Activated B cell treated with CpG ODN at 0.5 μM for 24 hours (primary cell): ENCODE measurements around the gene RGMB. TPM values are rescaled to one million over a fixed set of nuclear protein-coding genes. Genes with fewer than 3 reads are reported as not detected.
"Not testable (repeated sequence)": the region's sequence is repeated elsewhere in the genome, so short reads cannot be mapped to it uniquely, and the experiment has no call there.

Source experiments
- ATAC-seq: fragments of 200-7000 bp; cut with Tn5 transposase; one replicate; pipeline ENCODE4 v1.10.0; 2021; ENCODE audit warnings: low read depth, mild to moderate bottlenecking, moderate library complexity
- CTCF ChIA-PET: fragments of 350-600 bp; sonication (Branson Sonifier 250); formaldehyde crosslinking; loops from one replicate; lab custom pipeline; 2021; ENCODE audit warnings: antibody characterized with exemption; lab: Charles Lee
- POLR2A ChIA-PET: fragments of 350-600 bp; sonication (Branson Sonifier 250); formaldehyde crosslinking; loops from one replicate; lab custom pipeline; 2021; ENCODE audit warnings: antibody characterized with exemption; lab: Charles Lee
- DNase-seq: peaks from one replicate; pipeline ENCODE4 v3.0.0; 2022
- H3K27ac Mint-ChIP-seq: one replicate; pipeline ENCODE4 v1.8.0; 2020; ENCODE audit warnings: mixed read lengths
- H3K27me3 Mint-ChIP-seq: one replicate; pipeline ENCODE4 v1.8.0; 2021; ENCODE audit warnings: mixed read lengths
- H3K36me3 Mint-ChIP-seq: one replicate; pipeline ENCODE4 v1.8.0; 2021; ENCODE audit warnings: low read depth, mixed read lengths
- H3K4me1 Mint-ChIP-seq: one replicate; pipeline ENCODE4 v1.8.0; 2021; ENCODE audit warnings: mixed read lengths
- H3K4me3 Mint-ChIP-seq: one replicate; pipeline ENCODE4 v1.8.0; 2020; ENCODE audit warnings: mild to moderate bottlenecking, mixed read lengths
- H3K9me3 Mint-ChIP-seq: one replicate; pipeline ENCODE4 v1.8.0; 2020; ENCODE audit warnings: mixed read lengths
- intact Hi-C: fragments of 100-400 bp; cut with micrococcal nuclease; formaldehyde crosslinking; loops from one replicate; pipeline ENCODE4 v1.15.1; 2024
- total RNA-seq: library from RNA; stranded (reverse); gene quantifications from 2 replicates; pipeline ENCODE4 v1.2.3, GENCODE V29; 2022
- TF ChIP-seq, protein P1 (sequence below): fragments of 200-600 bp; IDR thresholded peaks from one replicate; pipeline ENCODE4 v1.8.0; 2022; ENCODE audit warnings: antibody characterized with exemption, mild to moderate bottlenecking

The RGMB gene
- total RNA-seq, 1 donor from 2014 or later: 13.8 TPM

DNA sequence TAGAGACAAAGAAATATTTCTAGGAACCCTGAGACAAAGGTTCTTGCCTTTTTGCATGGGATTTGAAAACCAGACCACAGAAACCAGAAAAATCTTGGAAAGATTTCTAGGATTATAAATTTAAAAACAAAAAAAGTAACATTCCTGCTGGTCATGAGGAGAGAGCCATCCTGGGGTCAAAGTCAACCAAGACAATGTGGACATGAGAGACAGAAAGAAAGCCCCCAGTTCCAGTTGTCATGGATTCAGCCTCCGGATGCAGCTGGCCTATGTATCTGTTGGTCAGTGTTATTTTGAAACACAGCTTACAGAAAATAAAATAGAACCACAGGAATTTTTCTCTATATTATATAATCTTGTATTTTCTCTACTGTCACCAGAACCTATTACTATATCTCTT lies 24.4 kb upstream of the RGMB start:
- no peaks in the 10 kb centered on the region for H3K4me1 Mint-ChIP-seq
- CTCF ChIA-PET: interaction anchor here (1.2 kb wide), 1 partner anchor 9 kb away, joined by 3 read pairs; no protein-coding TSS in a partner anchor
- ATAC-seq: no peak
- no peak overlapping the region for H3K27ac Mint-ChIP-seq
- TF ChIP-seq, protein P1, sequence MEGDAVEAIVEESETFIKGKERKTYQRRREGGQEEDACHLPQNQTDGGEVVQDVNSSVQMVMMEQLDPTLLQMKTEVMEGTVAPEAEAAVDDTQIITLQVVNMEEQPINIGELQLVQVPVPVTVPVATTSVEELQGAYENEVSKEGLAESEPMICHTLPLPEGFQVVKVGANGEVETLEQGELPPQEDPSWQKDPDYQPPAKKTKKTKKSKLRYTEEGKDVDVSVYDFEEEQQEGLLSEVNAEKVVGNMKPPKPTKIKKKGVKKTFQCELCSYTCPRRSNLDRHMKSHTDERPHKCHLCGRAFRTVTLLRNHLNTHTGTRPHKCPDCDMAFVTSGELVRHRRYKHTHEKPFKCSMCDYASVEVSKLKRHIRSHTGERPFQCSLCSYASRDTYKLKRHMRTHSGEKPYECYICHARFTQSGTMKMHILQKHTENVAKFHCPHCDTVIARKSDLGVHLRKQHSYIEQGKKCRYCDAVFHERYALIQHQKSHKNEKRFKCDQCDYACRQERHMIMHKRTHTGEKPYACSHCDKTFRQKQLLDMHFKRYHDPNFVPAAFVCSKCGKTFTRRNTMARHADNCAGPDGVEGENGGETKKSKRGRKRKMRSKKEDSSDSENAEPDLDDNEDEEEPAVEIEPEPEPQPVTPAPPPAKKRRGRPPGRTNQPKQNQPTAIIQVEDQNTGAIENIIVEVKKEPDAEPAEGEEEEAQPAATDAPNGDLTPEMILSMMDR: no peak
- peaks cover 21% of the 10 kb centered on the region for H3K27me3 Mint-ChIP-seq
- POLR2A ChIA-PET: no interaction called here
- intact Hi-C loops: no loop called here
- no peak overlapping the region for H3K4me3 Mint-ChIP-seq
- peaks cover 3% of the 10 kb centered on the region for H3K9me3 Mint-ChIP-seq
- no peak for DNase-seq
- H3K36me3 Mint-ChIP-seq: no peaks in the 10 kb centered on the region

DNA sequence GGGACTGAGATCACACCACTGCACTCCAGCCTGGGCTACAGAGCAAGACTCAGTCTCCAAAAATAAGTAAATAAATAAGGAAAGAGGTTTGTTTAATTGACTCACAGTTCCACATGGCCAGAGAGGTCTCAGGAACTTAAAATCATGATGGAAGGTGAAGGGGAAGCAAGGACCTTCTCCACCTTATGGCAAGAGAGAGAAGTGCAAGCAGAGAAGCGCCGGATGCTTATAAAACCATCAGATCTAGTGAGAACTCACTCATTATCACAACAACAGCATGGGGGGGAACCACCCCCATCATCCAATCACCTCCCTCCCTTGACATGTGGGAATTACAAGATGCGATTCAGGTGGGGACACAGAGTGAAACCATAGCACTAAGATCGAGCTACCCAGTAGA lies 22.8 kb upstream of the RGMB start:
- H3K9me3 Mint-ChIP-seq: peaks cover 3% of the 10 kb centered on the region
- peaks cover 14% of the 10 kb centered on the region for H3K27me3 Mint-ChIP-seq
- no peaks in the 10 kb centered on the region for H3K36me3 Mint-ChIP-seq
- ChIA-PET CTCF (no interaction called here), POLR2A (no interaction called here)
- H3K4me3 Mint-ChIP-seq: no peak overlapping the region
- TF ChIP-seq, protein P1: no peak
- ATAC-seq: no peak
- H3K4me1 Mint-ChIP-seq: no peaks in the 10 kb centered on the region
- intact Hi-C loops: no loop called here
- H3K27ac Mint-ChIP-seq: no peak overlapping the region
- no peak for DNase-seq

DNA sequence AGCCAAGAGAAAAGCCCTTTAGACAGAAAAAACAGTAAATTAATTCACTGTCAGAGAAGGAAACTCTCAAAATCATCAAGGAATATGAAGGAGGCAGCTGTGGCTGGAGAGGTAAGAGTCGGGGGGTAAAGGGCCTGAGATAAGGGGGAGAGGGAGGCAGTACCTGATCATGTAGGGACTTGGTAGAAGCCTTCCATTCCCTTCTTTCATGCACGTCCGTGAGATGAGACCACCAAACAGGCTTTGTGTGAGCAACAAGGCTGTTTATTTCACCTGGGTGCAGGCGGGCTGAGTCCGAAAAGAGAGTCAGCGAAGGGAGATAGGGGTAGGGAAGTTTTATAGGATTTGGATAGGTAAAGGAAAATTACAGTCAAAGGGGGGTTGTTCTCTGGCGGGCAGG lies 21.1 kb upstream of the RGMB start:
- ATAC-seq, H3K36me3 Mint-ChIP-seq, POLR2A ChIA-PET, CTCF ChIA-PET, H3K4me1 Mint-ChIP-seq, intact Hi-C loops, DNase-seq, H3K9me3 Mint-ChIP-seq, H3K27ac Mint-ChIP-seq, H3K4me3 Mint-ChIP-seq: not testable (repeated sequence)
- peaks cover 14% of the 10 kb centered on the region for H3K27me3 Mint-ChIP-seq

DNA sequence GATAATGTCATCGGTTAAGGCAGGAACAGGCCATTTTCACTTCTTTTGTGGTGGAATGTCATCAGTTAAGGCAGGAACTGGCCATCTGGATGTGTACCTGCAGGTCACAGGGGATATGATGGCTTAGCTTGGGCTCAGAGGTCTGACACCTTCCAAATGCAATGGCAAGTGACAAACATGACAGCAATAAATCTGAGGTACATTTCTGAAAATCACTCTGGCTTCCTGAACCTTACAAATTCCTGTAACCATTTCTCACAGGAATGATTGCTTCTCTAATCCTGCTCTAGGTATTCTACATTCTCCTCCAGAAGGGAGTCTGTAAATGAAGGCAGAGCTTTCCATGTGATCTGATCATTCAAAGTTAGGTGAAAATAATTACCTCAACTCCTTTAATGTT lies 20.7 kb upstream of the RGMB start:
- H3K27ac Mint-ChIP-seq, H3K4me3 Mint-ChIP-seq, H3K4me1 Mint-ChIP-seq, H3K36me3 Mint-ChIP-seq, DNase-seq, CTCF ChIA-PET, ATAC-seq, H3K9me3 Mint-ChIP-seq, POLR2A ChIA-PET, intact Hi-C loops: not testable (repeated sequence)
- peaks cover 19% of the 10 kb centered on the region for H3K27me3 Mint-ChIP-seq

DNA sequence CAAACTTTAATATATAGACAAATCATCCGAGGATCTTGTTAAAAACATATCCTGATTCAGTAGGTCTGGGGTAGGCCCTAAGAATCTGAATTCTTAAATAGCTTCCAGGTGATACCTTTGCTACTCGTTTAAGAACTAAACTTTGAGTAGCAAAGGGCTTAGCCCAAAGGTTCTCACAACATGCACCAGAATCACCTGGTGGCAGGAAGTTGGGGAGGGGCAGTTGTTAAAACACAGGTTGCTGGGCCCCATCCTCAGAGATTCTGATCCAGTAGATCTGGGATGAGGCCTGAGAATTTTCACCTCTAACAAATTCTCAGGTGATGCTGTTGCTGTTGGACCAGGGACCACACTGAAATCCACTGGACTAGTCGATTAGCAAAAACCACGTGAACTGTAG lies 20.0 kb upstream of the RGMB start:
- peaks cover 5% of the 10 kb centered on the region for H3K9me3 Mint-ChIP-seq
- intact Hi-C loops: no loop called here
- ATAC-seq (no peak), DNase-seq (no peak)
- TF ChIP-seq, protein P1: no peak
- H3K4me1 Mint-ChIP-seq: no peaks in the 10 kb centered on the region
- no peak overlapping the region for H3K27ac Mint-ChIP-seq
- CTCF ChIA-PET: no interaction called here
- peaks cover 19% of the 10 kb centered on the region for H3K27me3 Mint-ChIP-seq
- H3K36me3 Mint-ChIP-seq: no peaks in the 10 kb centered on the region
- H3K4me3 Mint-ChIP-seq: no peak overlapping the region
- POLR2A ChIA-PET: no interaction called here

DNA sequence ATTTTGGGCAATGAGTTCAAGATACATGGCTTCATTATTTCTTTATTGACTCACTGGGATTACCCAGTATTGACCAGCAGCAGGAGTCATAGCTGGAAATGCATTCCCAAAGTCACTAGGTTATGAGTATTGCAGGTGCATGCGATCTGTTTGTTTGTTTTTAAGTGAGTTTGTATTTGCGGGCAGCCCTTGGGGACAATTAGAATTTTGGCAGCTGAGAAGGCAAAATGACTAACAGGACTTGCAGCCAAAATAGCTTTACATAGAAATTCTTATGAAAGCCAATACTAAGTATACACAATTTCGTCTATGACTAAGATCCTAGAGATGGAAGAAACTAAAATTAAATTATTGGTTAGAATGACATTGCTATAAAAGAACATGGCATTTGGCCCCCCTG lies 18.1 kb upstream of the RGMB start:
- Mint-ChIP-seq H3K9me3 (peaks cover 5% of the 10 kb centered on the region), H3K27me3 (peaks cover 19% of the 10 kb centered on the region), H3K4me1 (no peaks in the 10 kb centered on the region), H3K27ac (no peak overlapping the region), H3K4me3 (no peak overlapping the region), H3K36me3 (no peaks in the 10 kb centered on the region)
- ChIA-PET POLR2A (no interaction called here), CTCF (interaction anchor here (0.7 kb wide), 1 partner anchor 13 kb away, joined by 3 read pairs; no protein-coding TSS in a partner anchor)
- ATAC-seq (no peak), DNase-seq (no peak)
- TF ChIP-seq, protein P1: no peak
- intact Hi-C loops: no loop called here
